ENCODE results near the gene FREM3.

DNA sequence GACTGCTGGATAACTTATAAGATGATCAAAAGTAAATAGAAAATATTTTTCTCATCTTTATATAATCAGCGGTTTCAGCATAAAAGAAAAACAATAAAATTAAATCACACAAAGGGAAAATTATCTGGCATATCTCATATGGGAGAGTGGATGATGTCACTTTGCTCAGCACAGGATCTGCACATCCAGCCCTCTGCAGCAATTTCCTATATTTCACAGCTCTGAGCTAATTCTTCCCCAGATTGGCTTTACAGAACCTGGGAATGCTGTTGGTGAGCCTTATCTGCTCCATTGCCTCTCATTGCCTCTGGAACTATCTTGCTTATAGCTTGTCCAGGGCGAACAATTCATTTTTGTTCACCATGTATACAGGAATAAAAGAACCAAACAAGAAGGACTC lies 21.0 kb downstream of the FREM3 start:
- TF ChIP-seq, protein P1, sequence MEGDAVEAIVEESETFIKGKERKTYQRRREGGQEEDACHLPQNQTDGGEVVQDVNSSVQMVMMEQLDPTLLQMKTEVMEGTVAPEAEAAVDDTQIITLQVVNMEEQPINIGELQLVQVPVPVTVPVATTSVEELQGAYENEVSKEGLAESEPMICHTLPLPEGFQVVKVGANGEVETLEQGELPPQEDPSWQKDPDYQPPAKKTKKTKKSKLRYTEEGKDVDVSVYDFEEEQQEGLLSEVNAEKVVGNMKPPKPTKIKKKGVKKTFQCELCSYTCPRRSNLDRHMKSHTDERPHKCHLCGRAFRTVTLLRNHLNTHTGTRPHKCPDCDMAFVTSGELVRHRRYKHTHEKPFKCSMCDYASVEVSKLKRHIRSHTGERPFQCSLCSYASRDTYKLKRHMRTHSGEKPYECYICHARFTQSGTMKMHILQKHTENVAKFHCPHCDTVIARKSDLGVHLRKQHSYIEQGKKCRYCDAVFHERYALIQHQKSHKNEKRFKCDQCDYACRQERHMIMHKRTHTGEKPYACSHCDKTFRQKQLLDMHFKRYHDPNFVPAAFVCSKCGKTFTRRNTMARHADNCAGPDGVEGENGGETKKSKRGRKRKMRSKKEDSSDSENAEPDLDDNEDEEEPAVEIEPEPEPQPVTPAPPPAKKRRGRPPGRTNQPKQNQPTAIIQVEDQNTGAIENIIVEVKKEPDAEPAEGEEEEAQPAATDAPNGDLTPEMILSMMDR (IDR thresholded peaks at IDR 0.05), result no peak
- TF ChIP-seq RAD21 (IDR thresholded peaks at IDR 0.05; ENCODE audit: low read length) (no peak), RCOR1 (IDR thresholded peaks at IDR 0.05; ENCODE audit: low read length) (no peak), RFX5 (IDR thresholded peaks at IDR 0.05; ENCODE audit: low read length) (no peak), SIN3A (IDR thresholded peaks at IDR 0.05; ENCODE audit: borderline replicate concordance, low read depth, low read length) (no peak), TCF12 (IDR thresholded peaks at IDR 0.05) (no peak), TAF1 (IDR thresholded peaks at IDR 0.05; ENCODE audit: borderline replicate concordance, low read depth, low read length) (no peak), JUND (IDR thresholded peaks at IDR 0.05) (no peak), MXI1 (IDR thresholded peaks at IDR 0.05; ENCODE audit: low read depth, low read length) (no peak), FOXJ3 (CRISPR knock-in tag; IDR thresholded peaks at IDR 0.05) (no peak), CHD2 (IDR thresholded peaks at IDR 0.05; ENCODE audit: low read length, partially characterized antibody) (no peak)
- TF ChIP-seq, protein P2, sequence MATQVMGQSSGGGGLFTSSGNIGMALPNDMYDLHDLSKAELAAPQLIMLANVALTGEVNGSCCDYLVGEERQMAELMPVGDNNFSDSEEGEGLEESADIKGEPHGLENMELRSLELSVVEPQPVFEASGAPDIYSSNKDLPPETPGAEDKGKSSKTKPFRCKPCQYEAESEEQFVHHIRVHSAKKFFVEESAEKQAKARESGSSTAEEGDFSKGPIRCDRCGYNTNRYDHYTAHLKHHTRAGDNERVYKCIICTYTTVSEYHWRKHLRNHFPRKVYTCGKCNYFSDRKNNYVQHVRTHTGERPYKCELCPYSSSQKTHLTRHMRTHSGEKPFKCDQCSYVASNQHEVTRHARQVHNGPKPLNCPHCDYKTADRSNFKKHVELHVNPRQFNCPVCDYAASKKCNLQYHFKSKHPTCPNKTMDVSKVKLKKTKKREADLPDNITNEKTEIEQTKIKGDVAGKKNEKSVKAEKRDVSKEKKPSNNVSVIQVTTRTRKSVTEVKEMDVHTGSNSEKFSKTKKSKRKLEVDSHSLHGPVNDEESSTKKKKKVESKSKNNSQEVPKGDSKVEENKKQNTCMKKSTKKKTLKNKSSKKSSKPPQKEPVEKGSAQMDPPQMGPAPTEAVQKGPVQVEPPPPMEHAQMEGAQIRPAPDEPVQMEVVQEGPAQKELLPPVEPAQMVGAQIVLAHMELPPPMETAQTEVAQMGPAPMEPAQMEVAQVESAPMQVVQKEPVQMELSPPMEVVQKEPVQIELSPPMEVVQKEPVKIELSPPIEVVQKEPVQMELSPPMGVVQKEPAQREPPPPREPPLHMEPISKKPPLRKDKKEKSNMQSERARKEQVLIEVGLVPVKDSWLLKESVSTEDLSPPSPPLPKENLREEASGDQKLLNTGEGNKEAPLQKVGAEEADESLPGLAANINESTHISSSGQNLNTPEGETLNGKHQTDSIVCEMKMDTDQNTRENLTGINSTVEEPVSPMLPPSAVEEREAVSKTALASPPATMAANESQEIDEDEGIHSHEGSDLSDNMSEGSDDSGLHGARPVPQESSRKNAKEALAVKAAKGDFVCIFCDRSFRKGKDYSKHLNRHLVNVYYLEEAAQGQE (IDR thresholded peaks at IDR 0.05; ENCODE audit: low read depth, low read length), result no peak
- TF ChIP-seq, protein P3, sequence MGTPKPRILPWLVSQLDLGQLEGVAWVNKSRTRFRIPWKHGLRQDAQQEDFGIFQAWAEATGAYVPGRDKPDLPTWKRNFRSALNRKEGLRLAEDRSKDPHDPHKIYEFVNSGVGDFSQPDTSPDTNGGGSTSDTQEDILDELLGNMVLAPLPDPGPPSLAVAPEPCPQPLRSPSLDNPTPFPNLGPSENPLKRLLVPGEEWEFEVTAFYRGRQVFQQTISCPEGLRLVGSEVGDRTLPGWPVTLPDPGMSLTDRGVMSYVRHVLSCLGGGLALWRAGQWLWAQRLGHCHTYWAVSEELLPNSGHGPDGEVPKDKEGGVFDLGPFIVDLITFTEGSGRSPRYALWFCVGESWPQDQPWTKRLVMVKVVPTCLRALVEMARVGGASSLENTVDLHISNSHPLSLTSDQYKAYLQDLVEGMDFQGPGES (IDR thresholded peaks at IDR 0.05; ENCODE audit: low read depth, low read length), result no peak
- TF ChIP-seq, protein P4, sequence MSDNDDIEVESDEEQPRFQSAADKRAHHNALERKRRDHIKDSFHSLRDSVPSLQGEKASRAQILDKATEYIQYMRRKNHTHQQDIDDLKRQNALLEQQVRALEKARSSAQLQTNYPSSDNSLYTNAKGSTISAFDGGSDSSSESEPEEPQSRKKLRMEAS (IDR thresholded peaks at IDR 0.05; ENCODE audit: low read depth), result no peak

Measured in SK-N-SH (cell line).